Measurements from ENCODE around the gene TLR10. TPM values are rescaled to one million over a fixed set of nuclear protein-coding genes. Genes with fewer than 3 reads are reported as not detected.

Gene TLR10
- total and polyA plus RNA-seq, 9 of the 15 experiments (the other 6 are each of a cell fraction or from before 2014, with no cell fraction given), result 0.03 to 0.05 TPM; not detected in 7

GRCh38 chr4:38804654-38805295, 22.0 kb upstream of the TLR10 start, which contains the start of gene TLR1 (continued):
- TF ChIP-seq TCFL5 (CRISPR knock-in tag; conservative IDR thresholded peaks at IDR 0.05), result no peak
- TF ChIP-seq PHF20 (IDR thresholded peaks at IDR 0.05; ENCODE audit: partially characterized antibody), result no peak
- no peak for TF ChIP-seq NR2F6 (CRISPR knock-in tag; IDR thresholded peaks at IDR 0.05)
- no peak for TF ChIP-seq GTF2F1 (IDR thresholded peaks at IDR 0.05; ENCODE audit: low read depth, low read length)
- TF ChIP-seq ELF4 (CRISPR knock-in tag; IDR thresholded peaks at IDR 0.05), result no peak
- no peak for TF ChIP-seq RCOR1 (IDR thresholded peaks at IDR 0.05; ENCODE audit: borderline replicate concordance in 1 of 2, low read depth in 2 of 2, low read length in 2 of 2)
- no peak for TF ChIP-seq DLX4 (CRISPR knock-in tag; IDR thresholded peaks at IDR 0.05)
- TF ChIP-seq ZNF764 (CRISPR knock-in tag; IDR thresholded peaks at IDR 0.05; ENCODE audit: low read depth), result no peak
- TF ChIP-seq REST (IDR thresholded peaks at IDR 0.05; ENCODE audit: borderline replicate concordance), result peak; percentile 6; the same call in 1 of the 2 replicates
- no peak for TF ChIP-seq REST (CRISPR knock-in tag; IDR thresholded peaks at IDR 0.05; ENCODE audit: low read depth)
- peak in 2 of 3 experiments; percentile 40 to 65; a peak in 3 of 6 replicates for TF ChIP-seq CTCF (IDR thresholded peaks at IDR 0.05 in 2 of 3, conservative IDR thresholded peaks at IDR 0.05 in 1 of 3; ENCODE audit: insufficient read depth in 2 of 3, low read depth in 1 of 3, low read length in 3 of 3)
- no peak for TF ChIP-seq ZNF696 (CRISPR knock-in tag; conservative IDR thresholded peaks at IDR 0.05)
- TF ChIP-seq SREBF2 (CRISPR knock-in tag; IDR thresholded peaks at IDR 0.05), result no peak

Data from K562 (cell line).